Glutamatergic neuron (in vitro differentiated cells): ENCODE results near the gene SLC25A17. TPM values are rescaled to one million over a fixed set of nuclear protein-coding genes. Genes with fewer than 3 reads are reported as not detected.

Source experiments
- DNase-seq: peaks from one replicate; pipeline ENCODE4 v3.0.0; 2022
- H3K27ac Mint-ChIP-seq: one replicate; pipeline ENCODE4 v1.8.0; 2020; ENCODE audit warnings: mild to moderate bottlenecking, mixed read lengths, inconsistent platforms; ENCODE audit not compliant: unreplicated experiment
- H3K27me3 Mint-ChIP-seq: one replicate; pipeline ENCODE4 v1.8.0; 2020; ENCODE audit warnings: mild to moderate bottlenecking, moderate library complexity, mixed read lengths, inconsistent platforms; ENCODE audit not compliant: unreplicated experiment
- H3K36me3 Mint-ChIP-seq: one replicate; pipeline ENCODE4 v1.8.0; 2020; ENCODE audit warnings: mild to moderate bottlenecking, mixed read lengths, inconsistent platforms; ENCODE audit not compliant: unreplicated experiment
- H3K4me1 Mint-ChIP-seq: one replicate; pipeline ENCODE4 v1.8.0; 2020; ENCODE audit warnings: mild to moderate bottlenecking, low read depth, mixed read lengths, inconsistent platforms; ENCODE audit not compliant: unreplicated experiment
- H3K4me3 Mint-ChIP-seq: one replicate; pipeline ENCODE4 v1.8.0; 2020; ENCODE audit warnings: mild to moderate bottlenecking, mixed read lengths, inconsistent platforms; ENCODE audit not compliant: unreplicated experiment
- H3K9me3 Mint-ChIP-seq: one replicate; pipeline ENCODE4 v1.8.0; 2020; ENCODE audit warnings: mild to moderate bottlenecking, moderate library complexity, mixed read lengths, inconsistent platforms; ENCODE audit not compliant: unreplicated experiment
- total RNA-seq: library from RNA; stranded (reverse); fragmentation: NEBNext Ultra II Directional; extraction: Animal tissue kit (Norgen Biotek cat#: 25700); gene quantifications from one replicate; pipeline ENCODE4 v1.2.1, GENCODE V29; 2021; ENCODE audit not compliant: unreplicated experiment
- TF ChIP-seq, protein P1 (sequence below): fragments of 200-600 bp; sonication (generic); IDR thresholded peaks from one replicate; pipeline ENCODE4 v1.5.0; 2021; ENCODE audit not compliant: partially characterized antibody, unreplicated experiment

The SLC25A17 gene
- total RNA-seq, 1 donor from 2014 or later: 18.3 TPM

DNA sequence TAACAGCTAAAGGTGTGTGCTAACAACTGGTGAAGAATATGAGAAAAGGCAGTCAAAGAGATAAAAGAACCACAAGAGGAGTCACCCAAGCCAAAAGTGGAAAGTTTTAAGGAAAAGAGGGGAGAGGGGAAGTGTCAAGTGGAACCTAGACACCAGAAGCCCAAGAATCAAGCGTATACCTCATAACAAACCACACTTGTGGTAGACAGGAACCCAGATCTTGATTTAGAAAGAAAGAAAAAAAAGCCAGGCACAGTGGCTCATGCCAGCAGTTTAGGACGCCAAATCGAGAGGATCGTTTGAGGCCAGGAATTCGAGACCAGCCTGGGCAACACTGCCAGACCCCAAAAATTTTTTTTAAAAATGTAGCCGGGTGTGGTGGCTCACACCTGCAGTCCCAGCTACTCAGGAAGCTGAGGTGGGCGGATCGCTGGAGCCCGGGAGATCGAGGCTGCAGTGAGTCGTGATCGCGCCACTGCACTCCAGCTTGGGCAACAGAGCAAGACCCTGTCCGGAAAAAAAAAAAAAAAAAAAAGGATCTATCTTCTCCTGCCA is 877 bp downstream of the SLC25A17 start:
- DNase-seq: no peak
- Mint-ChIP-seq H3K27me3 (peaks cover 4% of the 10 kb centered on the region), H3K4me1 (peaks cover 2% of the 10 kb centered on the region), H3K36me3 (no peaks in the 10 kb centered on the region), H3K9me3 (no peaks in the 10 kb centered on the region), H3K27ac (peak overlapping the region; percentile 37), H3K4me3 (peak overlapping the region; percentile 99)
- TF ChIP-seq, protein P1, sequence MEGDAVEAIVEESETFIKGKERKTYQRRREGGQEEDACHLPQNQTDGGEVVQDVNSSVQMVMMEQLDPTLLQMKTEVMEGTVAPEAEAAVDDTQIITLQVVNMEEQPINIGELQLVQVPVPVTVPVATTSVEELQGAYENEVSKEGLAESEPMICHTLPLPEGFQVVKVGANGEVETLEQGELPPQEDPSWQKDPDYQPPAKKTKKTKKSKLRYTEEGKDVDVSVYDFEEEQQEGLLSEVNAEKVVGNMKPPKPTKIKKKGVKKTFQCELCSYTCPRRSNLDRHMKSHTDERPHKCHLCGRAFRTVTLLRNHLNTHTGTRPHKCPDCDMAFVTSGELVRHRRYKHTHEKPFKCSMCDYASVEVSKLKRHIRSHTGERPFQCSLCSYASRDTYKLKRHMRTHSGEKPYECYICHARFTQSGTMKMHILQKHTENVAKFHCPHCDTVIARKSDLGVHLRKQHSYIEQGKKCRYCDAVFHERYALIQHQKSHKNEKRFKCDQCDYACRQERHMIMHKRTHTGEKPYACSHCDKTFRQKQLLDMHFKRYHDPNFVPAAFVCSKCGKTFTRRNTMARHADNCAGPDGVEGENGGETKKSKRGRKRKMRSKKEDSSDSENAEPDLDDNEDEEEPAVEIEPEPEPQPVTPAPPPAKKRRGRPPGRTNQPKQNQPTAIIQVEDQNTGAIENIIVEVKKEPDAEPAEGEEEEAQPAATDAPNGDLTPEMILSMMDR: no peak

- H3K9me3 Mint-ChIP-seq: no peaks in the 10 kb centered on the region
- H3K27ac Mint-ChIP-seq: no peak overlapping the region
- no peaks in the 10 kb centered on the region for H3K36me3 Mint-ChIP-seq
- peaks cover 2% of the 10 kb centered on the region for H3K4me1 Mint-ChIP-seq
- TF ChIP-seq, protein P1: no peak
- peaks cover 4% of the 10 kb centered on the region for H3K27me3 Mint-ChIP-seq
- DNase-seq: no peak
- H3K4me3 Mint-ChIP-seq: peak overlapping the region; percentile 99
These were observed 1.4 kb downstream of the SLC25A17 start for GRCh38 chr22:40817737-40818136.

DNA sequence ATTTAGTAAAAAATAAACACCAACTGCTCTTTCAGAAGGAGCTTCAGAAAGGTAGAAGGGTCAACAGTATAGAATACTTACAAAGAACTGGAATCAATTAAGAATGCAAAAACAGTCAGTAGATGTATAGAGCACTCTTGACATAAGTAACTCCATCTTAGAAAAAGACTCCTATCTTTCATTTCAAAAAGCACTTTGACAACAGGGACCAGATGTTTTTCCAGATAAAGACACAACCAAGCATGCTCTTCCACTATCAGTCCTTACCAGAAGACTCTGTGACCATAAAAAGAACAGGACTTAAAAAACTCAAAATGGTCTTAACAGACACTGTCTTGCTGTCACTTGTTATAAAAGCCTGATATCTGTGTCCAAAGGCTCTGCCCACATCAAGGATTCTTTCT is 5.2 kb downstream of the SLC25A17 start:
- no peaks in the 10 kb centered on the region for H3K9me3 Mint-ChIP-seq

DNA sequence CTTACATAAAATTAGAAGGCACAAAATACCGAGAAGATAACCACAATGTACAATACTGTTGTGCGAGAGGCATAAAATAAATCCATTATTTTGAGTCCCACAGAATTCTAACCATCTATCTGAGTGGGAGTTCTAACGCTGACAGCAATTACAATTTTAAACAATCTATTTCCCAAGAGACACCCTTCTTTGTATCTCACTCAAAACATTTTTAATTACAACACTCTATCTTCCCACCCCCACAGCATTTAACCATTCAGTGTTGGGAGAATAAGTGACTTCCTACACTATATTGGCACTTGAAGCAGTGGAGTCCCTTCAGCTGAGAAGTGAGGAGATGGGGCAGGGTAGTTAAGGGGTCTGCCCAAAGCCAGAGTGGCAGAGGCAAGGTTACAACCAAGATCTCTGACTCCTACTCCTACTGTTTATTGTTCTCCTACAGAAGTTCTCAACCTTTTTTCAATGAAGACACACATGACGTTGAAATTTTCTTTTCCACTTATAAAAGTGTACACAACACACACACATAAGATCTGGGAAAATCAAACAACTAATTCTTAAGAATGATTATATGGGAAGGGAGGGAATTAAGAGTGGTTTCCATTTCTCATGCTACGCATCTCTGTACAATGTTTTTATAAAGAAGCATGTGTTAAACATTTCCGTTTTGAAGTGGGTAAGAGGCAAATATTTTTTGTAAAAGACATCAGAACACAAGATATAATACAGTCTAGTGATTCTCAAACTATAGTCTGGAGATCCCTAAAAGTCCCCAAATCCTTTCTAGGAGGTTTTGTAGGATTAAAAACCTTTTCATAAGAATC is 10.9 kb downstream of the SLC25A17 start:
- Mint-ChIP-seq H3K27ac (no peak overlapping the region), H3K36me3 (no peaks in the 10 kb centered on the region), H3K9me3 (no peaks in the 10 kb centered on the region), H3K4me3 (no peak overlapping the region), H3K27me3 (no peaks in the 10 kb centered on the region), H3K4me1 (peaks cover 1% of the 10 kb centered on the region)
- TF ChIP-seq, protein P1: no peak
- no peak for DNase-seq

More for the DNA sequence above, 5.2 kb downstream of the SLC25A17 start:
- TF ChIP-seq, protein P1: no peak
- DNase-seq: no peak
- Mint-ChIP-seq H3K27ac (no peak overlapping the region), H3K4me1 (peaks cover 2% of the 10 kb centered on the region), H3K4me3 (no peak overlapping the region), H3K27me3 (peaks cover 4% of the 10 kb centered on the region), H3K36me3 (no peaks in the 10 kb centered on the region)

- Mint-ChIP-seq H3K4me3 (no peak overlapping the region), H3K9me3 (no peaks in the 10 kb centered on the region), H3K27me3 (no peaks in the 10 kb centered on the region), H3K4me1 (peaks cover 1% of the 10 kb centered on the region), H3K36me3 (no peaks in the 10 kb centered on the region), H3K27ac (no peak overlapping the region)
- TF ChIP-seq, protein P1: no peak
- no peak for DNase-seq
These were observed 12.4 kb downstream of the SLC25A17 start for GRCh38 chr22:40806711-40807110.
